K562 (cell line): ENCODE data around the gene MFSD8. TPM values are rescaled to one million over a fixed set of nuclear protein-coding genes. Genes with fewer than 3 reads are reported as not detected.

Experiments used
- ATAC-seq: fragments of 200-7000 bp; cut with Tn5 transposase; 3 replicates; pipeline ENCODE4 v1.9.1; 2020; ENCODE audit warnings: moderate library complexity
- BruUV-seq: library from RNA; stranded (reverse); fragments of 400-500 nt; replicated peaks from 2 replicates; lab custom pipeline; 2021; lab: Mats Ljungman, UMichigan
- CTCF ChIA-PET: fragments of 300-600 bp; formaldehyde crosslinking; extraction: SDS; loops from one replicate; lab custom pipeline; 2021; ENCODE audit warnings: low intra/inter-chr PET ratio; lab: Yijun Ruan, JAX
- POLR2A ChIA-PET: fragments of 300-600, 350-650 bp; sonication (Branson Sonifier 250); formaldehyde crosslinking; extraction: SDS; loops from one replicate; lab custom pipeline; 2021; ENCODE audit warnings: antibody characterized with exemption, inconsistent platforms; lab: Yijun Ruan, JAX
- DNase-seq, 4 experiments: peaks; one replicate each; pipeline versions ENCODE4 v3.0.0 to v3.0.0-alpha.2; 2011 to 2018; ENCODE audit warnings: low spot score in 3 of 4, mixed read lengths in 3 of 4; ENCODE audit errors: extremely low read depth in 1 of 4
- FAIRE-seq: peaks from 2 replicates; lab custom pipeline; 2011; peaks lifted over from hg19 to GRCh38; lab: Jason Lieb, UNC
- H2AFZ ChIP-seq: 2 replicates; pipeline ENCODE4 v1.6.0; 2011; ENCODE audit warnings: low read depth, low read length, control low read depth, inconsistent platforms
- H3K27ac ChIP-seq: fragments of 200-600 bp; 3 replicates; pipeline ENCODE4 v1.8.0; 2011; ENCODE audit warnings: low read depth, mild to moderate bottlenecking, control low read depth, inconsistent platforms, low read length, moderate library complexity, mixed read lengths; ENCODE audit errors: extremely low read depth
- H3K27me3 ChIP-seq, 2 experiments: fragments of 300-600 bp in 1 of 2; 2 replicates in 1 of 2; 3 replicates in 1 of 2; pipeline versions ENCODE4 v1.6.0 to v1.8.0; 2011; ENCODE audit warnings: inconsistent platforms in 2 of 2, low read length in 2 of 2, mild to moderate bottlenecking in 1 of 2, mixed read lengths in 1 of 2, moderate library complexity in 1 of 2; ENCODE audit not compliant: control insufficient read depth in 2 of 2, insufficient read depth in 2 of 2
- H3K36me3 ChIP-seq: fragments of 300-600 bp; 3 replicates; pipeline ENCODE4 v1.8.0; 2011; ENCODE audit warnings: mild to moderate bottlenecking, low read length, inconsistent platforms; ENCODE audit not compliant: control insufficient read depth, insufficient read depth
- H3K4me1 ChIP-seq, 2 experiments: fragments of 200-600 bp in 1 of 2; replicated peaks in 1 of 2; 2 replicates in 1 of 2; 3 replicates in 1 of 2; pipeline versions ENCODE4 v1.5.1 to v1.8.0; 2011; ENCODE audit warnings: inconsistent platforms in 2 of 2, low read length in 2 of 2, mild to moderate bottlenecking in 1 of 2, mixed read lengths in 1 of 2, moderate library complexity in 1 of 2; ENCODE audit not compliant: control insufficient read depth in 2 of 2, insufficient read depth in 2 of 2
- H3K4me2 ChIP-seq: 2 replicates; pipeline ENCODE4 v1.6.1; 2011; ENCODE audit warnings: low read length, control low read depth, inconsistent platforms, mixed read lengths; ENCODE audit not compliant: insufficient read depth
- H3K4me3 ChIP-seq: fragments of 200-600 bp; sonication (generic), shearing (Covaris generic); 2 replicates; pipeline ENCODE4 v1.5.1; 2016; ENCODE audit warnings: control low read depth, inconsistent platforms
- H3K79me2 ChIP-seq: fragments of 200-600 bp; 3 replicates; pipeline ENCODE4 v1.8.0; 2011; ENCODE audit warnings: low read length, inconsistent platforms; ENCODE audit not compliant: control insufficient read depth, insufficient read depth
- H3K9ac ChIP-seq, 2 experiments: 2 replicates each; pipeline versions ENCODE4 v1.6.0 to v1.6.1; 2011; ENCODE audit warnings: low read depth in 2 of 2, low read length in 2 of 2, control low read depth in 1 of 2, inconsistent platforms in 1 of 2, mild to moderate bottlenecking in 1 of 2, mixed read lengths in 1 of 2; ENCODE audit not compliant: insufficient read depth in 1 of 2
- H3K9me1 ChIP-seq: one replicate; pipeline ENCODE4 v1.6.0; 2011; ENCODE audit warnings: inconsistent platforms, mild to moderate bottlenecking, low read length, moderate library complexity; ENCODE audit not compliant: control insufficient read depth, insufficient read depth
- H3K9me3 ChIP-seq: replicated peaks from 2 replicates; pipeline ENCODE4 v1.5.1; 2011; ENCODE audit warnings: low read depth, low read length, inconsistent platforms; ENCODE audit not compliant: control insufficient read depth, insufficient read depth
- H4K20me1 ChIP-seq: replicated peaks from 2 replicates; pipeline ENCODE4 v1.6.1; 2011; ENCODE audit warnings: low read length, inconsistent platforms, mixed read lengths; ENCODE audit not compliant: control insufficient read depth, insufficient read depth
- ARHGAP35 ChIP-seq: fragments of 450-650 bp; IDR thresholded peaks from 2 replicates; pipeline ENCODE4 v1.6.1; 2018; ENCODE audit not compliant: partially characterized antibody
- CEBPB ChIP-seq: fragments of 450-650 bp; IDR thresholded peaks from 2 replicates; pipeline ENCODE4 v1.6.1; 2016; ENCODE audit warnings: missing genetic modification characterization, missing compliant biosample characterization
- GABPB2 ChIP-seq: fragments of 250-450 bp; sonication (Bioruptor Pico); conservative IDR thresholded peaks from 2 replicates; pipeline ENCODE4 v1.5.1; 2021; ENCODE audit warnings: mild to moderate bottlenecking
- HBP1 ChIP-seq: fragments of 450-650 bp; formaldehyde crosslinking; IDR thresholded peaks from 2 replicates; pipeline ENCODE4 v1.4.0; 2022; ENCODE audit warnings: missing genetic modification characterization
- HMG20B ChIP-seq: fragments of 250-450 bp; sonication (Bioruptor Pico); IDR thresholded peaks from 2 replicates; pipeline ENCODE4 v1.5.0; 2021; ENCODE audit warnings: mild to moderate bottlenecking
- NR2C2 ChIP-seq, 2 experiments: fragments of 200-800 bp in 1 of 2; sonication (Bioruptor generic) in 1 of 2; sonication (generic) in 1 of 2; formaldehyde crosslinking in 1 of 2; IDR thresholded peaks; 2 replicates each; pipeline versions ENCODE4 v1.6.1 to v1.8.0; 2016 to 2022; ENCODE audit warnings: mild to moderate bottlenecking in 1 of 2, missing compliant biosample characterization in 1 of 2, missing genetic modification characterization in 1 of 2, missing genetic modification reagents in 1 of 2
- RBM14 ChIP-seq: fragments of 200-400 bp; formaldehyde crosslinking; IDR thresholded peaks from 2 replicates; pipeline ENCODE4 v1.6.1; 2018; ENCODE audit warnings: low read depth, mild to moderate bottlenecking, low read length, moderate library complexity, borderline replicate concordance; ENCODE audit not compliant: insufficient read depth
- SAFB ChIP-seq: fragments of 200-400 bp; formaldehyde crosslinking; IDR thresholded peaks from 2 replicates; pipeline ENCODE4 v1.6.1; 2017; ENCODE audit warnings: low read depth, low read length, borderline replicate concordance
- TAF9B ChIP-seq: fragments of 450-650 bp; IDR thresholded peaks from 2 replicates; pipeline ENCODE4 v1.6.1; 2018; ENCODE audit warnings: mild to moderate bottlenecking; ENCODE audit not compliant: partially characterized antibody
- TCF15 ChIP-seq: fragments of 250-450 bp; sonication (Bioruptor Pico); IDR thresholded peaks from 2 replicates; pipeline ENCODE4 v1.8.0; 2022; ENCODE audit warnings: moderate library complexity, mild to moderate bottlenecking, inconsistent platforms
- ZNF79 ChIP-seq: fragments of 250-450 bp; sonication (Bioruptor Pico); IDR thresholded peaks from 2 replicates; pipeline ENCODE4 v1.4.0; 2020; ENCODE audit warnings: low read depth, mild to moderate bottlenecking, moderate library complexity
- WGBS: fragments of 100-300 bp; shearing (Covaris generic); methylation state at CpG from one replicate; pipeline ENCODE4 v1.1.6; 2016; ENCODE audit warnings: low coverage, mixed read lengths; ENCODE audit not compliant: insufficient coverage; ENCODE audit errors: missing lambda C conversion rate; 5-methylcytosine and 5-hydroxymethylcytosine counted together
- in situ Hi-C: fragments of 300-500 bp; cut with MboI; formaldehyde crosslinking; loops from 4 replicates; pipeline ENCODE4 v1.15.0; 2018; ENCODE audit warnings: inconsistent platforms, mixed read lengths
- intact Hi-C: fragments of 100-400 bp; cut with micrococcal nuclease; formaldehyde crosslinking; loops from 2 replicates; pipeline ENCODE4 v1.14.2; 2022
- polyA plus RNA-seq, 8 experiments: library from polyadenylated mRNA; depleted of rRNA in 4 of 8; stranded (reverse) in 5 of 8; unstranded in 3 of 8; fragments of >200 nt; fragmentation: Nextera tagmentation in 2 of 8; fragmentation: Illumina TruSeq in 1 of 8; extraction: Ambion mirVana in 2 of 8; extraction: Trizol in 1 of 8; gene quantifications; 2 replicates each; pipeline versions ENCODE4 v1.2.1 to v1.2.3, GENCODE V29; 2011 to 2014; ENCODE audit warnings: inconsistent platforms in 1 of 8, missing spikeins in 1 of 8
- total RNA-seq, 7 experiments: library from RNA; depleted of rRNA in 6 of 7; stranded (reverse); fragments of >200 nt in 6 of 7; fragmentation: Illumina TruSeq in 2 of 7; extraction: Trizol in 2 of 7; gene quantifications; 2 replicates each; pipeline versions ENCODE4 v1.2.1 to v1.2.3, GENCODE V29; 2011 to 2021; ENCODE audit warnings: low replicate concordance in 1 of 7
- TF ChIP-seq, protein P1 (sequence below): IDR thresholded peaks from 2 replicates; pipeline ENCODE4 v1.6.1; 2012; ENCODE audit warnings: low read depth, low read length, improper control_type of control experiment, borderline replicate concordance

Gene MFSD8
- total and polyA plus RNA-seq, 9 of the 15 experiments (the other 6 are each of a cell fraction or from before 2014, with no cell fraction given): 7.0 to 27.2 (median 18.7) TPM

- no TSS peak for BruUV-seq
- WGBS: 100% methylated on average over 1 of the region's 1 CpG
Measured at GRCh38 chr4:127888559-127888958, 76.4 kb downstream of the MFSD8 start.

More at GRCh38 chr4:127888559-127888958, 76.4 kb downstream of the MFSD8 start:
- ATAC-seq (peak; percentile 30; the same call in 2 of the 3 replicates), FAIRE-seq (no peak), DNase-seq (no peak)
- intact Hi-C loops: loop anchor here (10.0 kb wide), 1 partner anchor 176 kb away; the partner anchor contains the start of gene LARP1B
- no peaks in the 10 kb centered on the region for H3K9me3 ChIP-seq
- H3K9me1 ChIP-seq: no peaks in the 10 kb centered on the region
- no peak overlapping the region for H3K9ac ChIP-seq
- peaks cover 38% of the 10 kb centered on the region for H3K79me2 ChIP-seq
- H3K4me2 ChIP-seq: no peak overlapping the region
- peaks cover 85% of the 10 kb centered on the region for H3K36me3 ChIP-seq
- no peaks in the 10 kb centered on the region for H4K20me1 ChIP-seq
- no peaks in the 10 kb centered on the region for H3K27me3 ChIP-seq
- no peak for TF ChIP-seq ARHGAP35
- TF ChIP-seq ZNF79: no peak
- no peak for TF ChIP-seq TCF15 (CRISPR knock-in tag)
- TF ChIP-seq HBP1: no peak
- TF ChIP-seq RBM14: no peak
- TF ChIP-seq, protein P1, sequence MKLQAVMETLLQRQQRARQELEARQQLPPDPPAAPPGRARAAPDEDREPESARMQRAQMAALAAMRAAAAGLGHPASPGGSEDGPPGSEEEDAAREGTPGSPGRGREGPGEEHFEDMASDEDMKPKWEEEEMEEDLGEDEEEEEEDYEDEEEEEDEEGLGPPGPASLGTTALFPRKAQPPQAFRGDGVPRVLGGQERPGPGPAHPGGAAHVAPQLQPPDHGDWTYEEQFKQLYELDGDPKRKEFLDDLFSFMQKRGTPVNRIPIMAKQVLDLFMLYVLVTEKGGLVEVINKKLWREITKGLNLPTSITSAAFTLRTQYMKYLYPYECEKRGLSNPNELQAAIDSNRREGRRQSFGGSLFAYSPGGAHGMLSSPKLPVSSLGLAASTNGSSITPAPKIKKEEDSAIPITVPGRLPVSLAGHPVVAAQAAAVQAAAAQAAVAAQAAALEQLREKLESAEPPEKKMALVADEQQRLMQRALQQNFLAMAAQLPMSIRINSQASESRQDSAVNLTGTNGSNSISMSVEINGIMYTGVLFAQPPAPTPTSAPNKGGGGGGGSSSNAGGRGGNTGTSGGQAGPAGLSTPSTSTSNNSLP: no peak
- no peak for TF ChIP-seq HMG20B (CRISPR knock-in tag)
- TF ChIP-seq TAF9B: no peak
- no peak for TF ChIP-seq CEBPB (tag)
- no peak for TF ChIP-seq SAFB
- no peak for TF ChIP-seq NR2C2 (CRISPR knock-in tag; IDR thresholded peaks at IDR 0.05)
- no peak for TF ChIP-seq NR2C2 (tag; IDR thresholded peaks at IDR 0.05)
- no peak for TF ChIP-seq GABPB2 (CRISPR knock-in tag)
- no peaks in the 10 kb centered on the region for H3K4me1 ChIP-seq
- no peak overlapping the region for H2AFZ ChIP-seq
- POLR2A ChIA-PET: interaction anchor here (0.7 to 2.4 kb wide), 4 partner anchors 8 to 107 kb away, joined by 3 to 12 read pairs (median 6); partner anchors contain the start of genes HSPA4L and PLK4
- H3K4me3 ChIP-seq: no peak overlapping the region
- CTCF ChIA-PET: no interaction called here
- no peak overlapping the region for H3K27ac ChIP-seq
- in situ Hi-C loops: no loop called here
